ENCODE results near the gene ABCB4. TPM values are rescaled to one million over a fixed set of nuclear protein-coding genes. Genes with fewer than 3 reads are reported as not detected.

ABCB4 gene
- total RNA-seq, 1 experiment from 2014 or later: not detected

GRCh38 chr7:87473986-87474385 is 1.5 kb downstream of the ABCB4 start (continued):
- TF ChIP-seq, protein P1, sequence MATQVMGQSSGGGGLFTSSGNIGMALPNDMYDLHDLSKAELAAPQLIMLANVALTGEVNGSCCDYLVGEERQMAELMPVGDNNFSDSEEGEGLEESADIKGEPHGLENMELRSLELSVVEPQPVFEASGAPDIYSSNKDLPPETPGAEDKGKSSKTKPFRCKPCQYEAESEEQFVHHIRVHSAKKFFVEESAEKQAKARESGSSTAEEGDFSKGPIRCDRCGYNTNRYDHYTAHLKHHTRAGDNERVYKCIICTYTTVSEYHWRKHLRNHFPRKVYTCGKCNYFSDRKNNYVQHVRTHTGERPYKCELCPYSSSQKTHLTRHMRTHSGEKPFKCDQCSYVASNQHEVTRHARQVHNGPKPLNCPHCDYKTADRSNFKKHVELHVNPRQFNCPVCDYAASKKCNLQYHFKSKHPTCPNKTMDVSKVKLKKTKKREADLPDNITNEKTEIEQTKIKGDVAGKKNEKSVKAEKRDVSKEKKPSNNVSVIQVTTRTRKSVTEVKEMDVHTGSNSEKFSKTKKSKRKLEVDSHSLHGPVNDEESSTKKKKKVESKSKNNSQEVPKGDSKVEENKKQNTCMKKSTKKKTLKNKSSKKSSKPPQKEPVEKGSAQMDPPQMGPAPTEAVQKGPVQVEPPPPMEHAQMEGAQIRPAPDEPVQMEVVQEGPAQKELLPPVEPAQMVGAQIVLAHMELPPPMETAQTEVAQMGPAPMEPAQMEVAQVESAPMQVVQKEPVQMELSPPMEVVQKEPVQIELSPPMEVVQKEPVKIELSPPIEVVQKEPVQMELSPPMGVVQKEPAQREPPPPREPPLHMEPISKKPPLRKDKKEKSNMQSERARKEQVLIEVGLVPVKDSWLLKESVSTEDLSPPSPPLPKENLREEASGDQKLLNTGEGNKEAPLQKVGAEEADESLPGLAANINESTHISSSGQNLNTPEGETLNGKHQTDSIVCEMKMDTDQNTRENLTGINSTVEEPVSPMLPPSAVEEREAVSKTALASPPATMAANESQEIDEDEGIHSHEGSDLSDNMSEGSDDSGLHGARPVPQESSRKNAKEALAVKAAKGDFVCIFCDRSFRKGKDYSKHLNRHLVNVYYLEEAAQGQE (IDR thresholded peaks at IDR 0.05; ENCODE audit: low read depth): no peak

GRCh38 chr7:87473192-87473591 is 2.3 kb downstream of the ABCB4 start:
- no peak overlapping the region for H3K4me2 ChIP-seq (ENCODE audit: low read length)
- intact Hi-C loops (cut with micrococcal nuclease): no loop called here

More at GRCh38 chr7:87473192-87473591, 2.3 kb downstream of the ABCB4 start:
- RAD21 ChIA-PET (ENCODE audit: low non-redundant PET in 1 of 2, low total read pairs in 2 of 2, uncharacterized antibody in 2 of 2, unreplicated experiment in 2 of 2): no interaction called here
- Histone ChIP-seq H3K79me2 (ENCODE audit: insufficient read depth, low read length) (no peaks in the 10 kb centered on the region), H3K27me3 (ENCODE audit: insufficient read depth, low read length) (no peaks in the 10 kb centered on the region), H3K27ac (ENCODE audit: low read depth, low read length) (no peak overlapping the region), H3K9me2 (ENCODE audit: insufficient read depth) (no peaks in the 10 kb centered on the region), H3K36me3 (ENCODE audit: control insufficient read depth in 1 of 2, insufficient read depth in 2 of 2, low read length in 2 of 2) (no peaks in the 10 kb centered on the region), H3K9me3 (ENCODE audit: control insufficient read depth in 1 of 2, insufficient read depth in 1 of 2, low read depth in 1 of 2, low read length in 2 of 2) (no peaks in the 10 kb centered on the region), H4K20me1 (ENCODE audit: insufficient read depth) (no peaks in the 10 kb centered on the region), H3K4me3 (replicated peaks in 1 of 2; ENCODE audit: low read depth in 1 of 2, low read length in 2 of 2) (no peak overlapping the region), H3K9ac (ENCODE audit: low read length) (no peak overlapping the region), H2AFZ (ENCODE audit: low read depth, low read length, poor library complexity, severe bottlenecking) (no peak overlapping the region), H3K4me1 (ENCODE audit: control insufficient read depth in 1 of 2, insufficient read depth in 2 of 2, low read length in 2 of 2) (no peaks in the 10 kb centered on the region)
- BruUV-seq (replicated peaks): no TSS peak
- ATAC-seq: no peak
- no peak for TF ChIP-seq EZH2phosphoT487 (IDR thresholded peaks at IDR 0.05; ENCODE audit: borderline replicate concordance)
- TF ChIP-seq ELF1 (IDR thresholded peaks at IDR 0.05; ENCODE audit: borderline replicate concordance, low read depth): no peak
- TF ChIP-seq TCF7L2 (IDR thresholded peaks at IDR 0.05; ENCODE audit: borderline replicate concordance, extremely low read depth, insufficient read depth, insufficient read length): no peak
- no peak for TF ChIP-seq FOSL1 (IDR thresholded peaks at IDR 0.05; ENCODE audit: low read depth)
- no peak for TF ChIP-seq ATF3 (IDR thresholded peaks at IDR 0.05)
- no peak for DNase-seq (ENCODE audit: low read depth, low spot score)
- POLR2A ChIA-PET: no interaction called here
- CTCF ChIA-PET: no interaction called here

All from HCT116 (cell line).